ENCODE results near the gene PLPPR1.

Gene PLPPR1

GRCh38 chr9:101219030-101219429, 190.5 kb downstream of the PLPPR1 start:
- no peak overlapping the region for H3K4me3 ChIP-seq (replicated peaks; ENCODE audit: low read depth, low read length)
- DNase-seq (ENCODE audit: extremely low read depth, low read depth), result no peak
- TF ChIP-seq, protein P1, sequence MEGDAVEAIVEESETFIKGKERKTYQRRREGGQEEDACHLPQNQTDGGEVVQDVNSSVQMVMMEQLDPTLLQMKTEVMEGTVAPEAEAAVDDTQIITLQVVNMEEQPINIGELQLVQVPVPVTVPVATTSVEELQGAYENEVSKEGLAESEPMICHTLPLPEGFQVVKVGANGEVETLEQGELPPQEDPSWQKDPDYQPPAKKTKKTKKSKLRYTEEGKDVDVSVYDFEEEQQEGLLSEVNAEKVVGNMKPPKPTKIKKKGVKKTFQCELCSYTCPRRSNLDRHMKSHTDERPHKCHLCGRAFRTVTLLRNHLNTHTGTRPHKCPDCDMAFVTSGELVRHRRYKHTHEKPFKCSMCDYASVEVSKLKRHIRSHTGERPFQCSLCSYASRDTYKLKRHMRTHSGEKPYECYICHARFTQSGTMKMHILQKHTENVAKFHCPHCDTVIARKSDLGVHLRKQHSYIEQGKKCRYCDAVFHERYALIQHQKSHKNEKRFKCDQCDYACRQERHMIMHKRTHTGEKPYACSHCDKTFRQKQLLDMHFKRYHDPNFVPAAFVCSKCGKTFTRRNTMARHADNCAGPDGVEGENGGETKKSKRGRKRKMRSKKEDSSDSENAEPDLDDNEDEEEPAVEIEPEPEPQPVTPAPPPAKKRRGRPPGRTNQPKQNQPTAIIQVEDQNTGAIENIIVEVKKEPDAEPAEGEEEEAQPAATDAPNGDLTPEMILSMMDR (IDR thresholded peaks at IDR 0.05; ENCODE audit: low read depth, low read length, missing control alignments), result no peak

GRCh38 chr9:101220341-101220740, 191.8 kb downstream of the PLPPR1 start:
- TF ChIP-seq, protein P1 (IDR thresholded peaks at IDR 0.05; ENCODE audit: low read depth, low read length, missing control alignments), result no peak
- DNase-seq (ENCODE audit: extremely low read depth, low read depth), result no peak
- no peak overlapping the region for H3K4me3 ChIP-seq (replicated peaks; ENCODE audit: low read depth, low read length)

- TF ChIP-seq, protein P1 (IDR thresholded peaks at IDR 0.05; ENCODE audit: low read depth, low read length, missing control alignments), result no peak
- no peak overlapping the region for H3K4me3 ChIP-seq (replicated peaks; ENCODE audit: low read depth, low read length)
Measured at GRCh38 chr9:101225271-101225670, 196.7 kb downstream of the PLPPR1 start.

GRCh38 chr9:101226161-101226560, 197.6 kb downstream of the PLPPR1 start:
- TF ChIP-seq, protein P1 (IDR thresholded peaks at IDR 0.05; ENCODE audit: low read depth, low read length, missing control alignments), result no peak
- no peak for DNase-seq (ENCODE audit: extremely low read depth, low read depth)
- no peak overlapping the region for H3K4me3 ChIP-seq (replicated peaks; ENCODE audit: low read depth, low read length)

More at GRCh38 chr9:101225271-101225670, 196.7 kb downstream of the PLPPR1 start:
- no peak for DNase-seq (ENCODE audit: extremely low read depth, low read depth)

GRCh38 chr9:101226803-101227202, 198.3 kb downstream of the PLPPR1 start:
- H3K4me3 ChIP-seq (replicated peaks; ENCODE audit: low read depth, low read length), result no peak overlapping the region
- no peak for DNase-seq (ENCODE audit: extremely low read depth, low read depth)
- TF ChIP-seq, protein P1 (IDR thresholded peaks at IDR 0.05; ENCODE audit: low read depth, low read length, missing control alignments), result no peak

DNA sequence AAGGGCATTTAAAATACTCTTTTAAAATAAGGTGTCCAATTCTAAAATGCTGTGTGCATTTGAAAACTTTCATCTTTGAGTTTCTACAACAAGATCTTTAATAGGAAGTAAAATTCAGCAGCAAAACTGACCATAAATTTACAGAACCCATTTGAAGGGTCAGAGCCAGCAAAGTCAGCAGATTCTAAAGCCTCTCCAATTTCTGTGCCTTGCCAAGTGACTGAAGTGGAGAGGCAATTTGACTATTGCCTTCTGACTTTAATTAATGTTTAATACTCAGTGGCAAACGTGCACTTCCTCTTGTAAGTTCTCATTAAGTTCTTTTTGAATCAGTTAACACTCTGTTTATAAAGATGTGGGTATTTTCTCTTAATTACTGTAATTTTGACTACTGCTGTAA, 201.1 kb downstream of the PLPPR1 start:
- DNase-seq (ENCODE audit: extremely low read depth, low read depth), result no peak
- no peak overlapping the region for H3K4me3 ChIP-seq (replicated peaks; ENCODE audit: low read depth, low read length)
- TF ChIP-seq, protein P1 (IDR thresholded peaks at IDR 0.05; ENCODE audit: low read depth, low read length, missing control alignments), result no peak

GRCh38 chr9:101232405-101232977, 204.0 kb downstream of the PLPPR1 start:
- H3K4me3 ChIP-seq (replicated peaks; ENCODE audit: low read depth, low read length), result no peak overlapping the region
- DNase-seq (ENCODE audit: extremely low read depth, low read depth), result no peak
- TF ChIP-seq, protein P1 (IDR thresholded peaks at IDR 0.05; ENCODE audit: low read depth, low read length, missing control alignments), result no peak
